HepG2 (cell line): ENCODE measurements around the gene UQCC5. TPM values are rescaled to one million over a fixed set of nuclear protein-coding genes. Genes with fewer than 3 reads are reported as not detected.

Experiments
- BHLHE40 ChIP-seq: IDR thresholded peaks from 2 replicates; pipeline ENCODE4 v1.6.1; 2011; ENCODE audit warnings: low read length, improper control_type of control experiment
- FUBP1 ChIP-seq: sonication (generic); formaldehyde crosslinking; IDR thresholded peaks from 2 replicates; pipeline ENCODE4 v1.5.1; 2020; ENCODE audit warnings: missing genetic modification reagents, mild to moderate bottlenecking, borderline replicate concordance
- HMG20A ChIP-seq: IDR thresholded peaks from 2 replicates; pipeline ENCODE4 v1.6.1; 2016; ENCODE audit warnings: borderline replicate concordance
- HMGXB4 ChIP-seq, 2 experiments: sonication (generic) in 1 of 2; formaldehyde crosslinking in 1 of 2; IDR thresholded peaks; 2 replicates each; pipeline versions ENCODE4 v1.4.0 to v1.6.1; 2018 to 2020; ENCODE audit warnings: missing genetic modification reagents in 2 of 2, borderline replicate concordance in 1 of 2, low read depth in 1 of 2, mild to moderate bottlenecking in 1 of 2, missing biosample characterization in 1 of 2
- HNRNPK ChIP-seq: fragments of 200-400 bp; formaldehyde crosslinking; IDR thresholded peaks from 2 replicates; pipeline ENCODE4 v1.6.1; 2018; ENCODE audit warnings: low read length, low read depth, moderate library complexity, mild to moderate bottlenecking; ENCODE audit not compliant: poor library complexity, severe bottlenecking
- MAZ ChIP-seq, 2 experiments: sonication (generic) in 1 of 2; formaldehyde crosslinking in 1 of 2; IDR thresholded peaks; 2 replicates each; pipeline versions ENCODE4 v1.5.0 to v1.6.1; 2012 to 2020; ENCODE audit warnings: low read depth in 2 of 2, mild to moderate bottlenecking in 2 of 2, borderline replicate concordance in 1 of 2, improper control_type of control experiment in 1 of 2, low read length in 1 of 2, missing genetic modification reagents in 1 of 2, moderate library complexity in 1 of 2
- MED8 ChIP-seq: sonication (generic); formaldehyde crosslinking; IDR thresholded peaks from 2 replicates; pipeline ENCODE4 v1.8.1; 2023; ENCODE audit warnings: mild to moderate bottlenecking, missing genetic modification reagents; ENCODE audit not compliant: insufficient replicate concordance
- MXI1 ChIP-seq: IDR thresholded peaks from 3 replicates; pipeline ENCODE4 v1.6.1; 2012; ENCODE audit warnings: low read depth, low read length, inconsistent platforms, borderline replicate concordance
- PATZ1 ChIP-seq: sonication (generic); formaldehyde crosslinking; IDR thresholded peaks from 2 replicates; pipeline ENCODE4 v1.4.0; 2020; ENCODE audit warnings: missing genetic modification reagents
- PRDM10 ChIP-seq: sonication (generic); formaldehyde crosslinking; IDR thresholded peaks from 2 replicates; pipeline ENCODE4 v1.4.0; 2020; ENCODE audit warnings: low read depth, missing genetic modification reagents
- RELA ChIP-seq: sonication (generic); formaldehyde crosslinking; IDR thresholded peaks from 2 replicates; pipeline ENCODE4 v1.4.0; 2020; ENCODE audit warnings: missing genetic modification reagents
- SIX1 ChIP-seq: sonication (generic); formaldehyde crosslinking; IDR thresholded peaks from 2 replicates; pipeline ENCODE4 v1.4.0; 2020; ENCODE audit warnings: missing genetic modification reagents, borderline replicate concordance
- ZBTB46 ChIP-seq: sonication (generic); formaldehyde crosslinking; IDR thresholded peaks from 2 replicates; pipeline ENCODE4 v1.4.0; 2020; ENCODE audit warnings: mild to moderate bottlenecking, missing genetic modification reagents, borderline replicate concordance
- ZNF235 ChIP-seq: sonication (generic); formaldehyde crosslinking; IDR thresholded peaks from 2 replicates; pipeline ENCODE4 v1.8.1; 2023; ENCODE audit warnings: mild to moderate bottlenecking, missing genetic modification reagents, borderline replicate concordance
- ZNF589 ChIP-seq: sonication (generic); formaldehyde crosslinking; conservative IDR thresholded peaks from 2 replicates; pipeline ENCODE4 v1.8.0; 2022; ENCODE audit warnings: mild to moderate bottlenecking, moderate library complexity, missing genetic modification reagents
- polyA plus RNA-seq, 8 experiments: library from polyadenylated mRNA; depleted of rRNA in 3 of 8; stranded (reverse) in 7 of 8; unstranded in 1 of 8; fragments of >200 nt; fragmentation: Illumina TruSeq in 4 of 8; extraction: Trizol in 4 of 8; gene quantifications; 2 replicates each; pipeline versions ENCODE4 v1.2.1 to v1.2.3, GENCODE V29; 2011 to 2016; ENCODE audit warnings: low read depth in 4 of 8, missing spikeins in 1 of 8, mixed read lengths in 1 of 8; ENCODE audit not compliant: insufficient read depth in 1 of 8
- total RNA-seq, 5 experiments: library from RNA; depleted of rRNA; stranded (reverse); fragments of >200 nt; fragmentation: Illumina TruSeq; extraction: Trizol; gene quantifications; 2 replicates each; pipeline ENCODE4 v1.2.3, GENCODE V29; 2016; ENCODE audit warnings: low read depth in 1 of 5

The UQCC5 gene
- total and polyA plus RNA-seq, 2 of the 13 experiments (the other 11 are each of a cell fraction or from before 2014, with no cell fraction given), result 15.4 to 29.5 TPM

- TF ChIP-seq PATZ1 (CRISPR knock-in tag) (peak; percentile 56; the same call in 1 of the 2 replicates), HMG20A (CRISPR knock-in tag) (no peak), MXI1 (no peak), HMGXB4 (CRISPR knock-in tag; IDR thresholded peaks at IDR 0.05; ENCODE audit: borderline replicate concordance in 1 of 2, low read depth in 1 of 2) (no peak; a peak in 1 of 4 replicates), ZNF589 (CRISPR knock-in tag) (no peak), ZNF235 (CRISPR knock-in tag) (no peak), FUBP1 (CRISPR knock-in tag) (no peak), BHLHE40 (no peak), SIX1 (no peak), PRDM10 (CRISPR knock-in tag) (no peak), MED8 (CRISPR knock-in tag) (no peak), RELA (CRISPR knock-in tag) (no peak), ZBTB46 (CRISPR knock-in tag) (no peak), HNRNPK (no peak), MAZ (IDR thresholded peaks at IDR 0.05; ENCODE audit: borderline replicate concordance, low read depth, low read length) (no peak), MAZ (CRISPR knock-in tag; IDR thresholded peaks at IDR 0.05; ENCODE audit: low read depth) (0 out of 2 replicates have a peak, but pooled peaks have one; percentile 45)
Measured at GRCh38 chr3:52532838-52533622, 3.4 kb upstream of the UQCC5 start (continued).
